Stimulated activated naive B cell treated with anti-CD40 and anti-IgM and Interleukin-4, amounts not matched to agents 10 μg/mL and 1 μg/mL and 100 μg/mL, for 72 hours (primary cell): ENCODE results near the gene LAMA1.

Source experiments
- ATAC-seq, 2 donors: fragments of 150-1000 bp; cut with Tn5 transposase; replicated peaks; 2 replicates each; pipeline ENCODE4 v1.10.0; 2021; ENCODE audit warnings: moderate library complexity in 1 of 2
- DNase-seq: peaks from one replicate; pipeline ENCODE4 v3.0.0; 2021
- H3K27ac Mint-ChIP-seq: one replicate; pipeline ENCODE4 v1.8.0; 2022; ENCODE audit warnings: mild to moderate bottlenecking, mixed read lengths
- H3K27me3 Mint-ChIP-seq, 2 donors: one replicate each; pipeline ENCODE4 v1.8.0; 2022; ENCODE audit warnings: mixed read lengths in 2 of 2
- H3K36me3 Mint-ChIP-seq, 2 donors: one replicate each; pipeline ENCODE4 v1.8.0; 2022; ENCODE audit warnings: mixed read lengths in 2 of 2, mild to moderate bottlenecking in 1 of 2
- H3K4me1 Mint-ChIP-seq, 2 donors: one replicate each; pipeline ENCODE4 v1.8.0; 2022; ENCODE audit warnings: mixed read lengths in 2 of 2, mild to moderate bottlenecking in 1 of 2
- H3K4me3 Mint-ChIP-seq, 2 donors: one replicate each; pipeline ENCODE4 v1.8.0; 2022; ENCODE audit warnings: mild to moderate bottlenecking in 2 of 2, mixed read lengths in 2 of 2, moderate library complexity in 1 of 2
- H3K9me3 Mint-ChIP-seq, 2 donors: one replicate each; pipeline ENCODE4 v1.8.0; 2022; ENCODE audit warnings: mixed read lengths in 2 of 2, mild to moderate bottlenecking in 1 of 2

LAMA1 gene

GRCh38 chr18:7017013-7017412, 100.6 kb downstream of the LAMA1 start:
- no peak for ATAC-seq
- no peak overlapping the region for H3K4me3 Mint-ChIP-seq
- H3K9me3 Mint-ChIP-seq: peaks cover 2 to 8% of the 10 kb centered on the region in 2 donors
- H3K4me1 Mint-ChIP-seq: no peaks in the 10 kb centered on the region
- H3K27ac Mint-ChIP-seq: no peak overlapping the region
- no peak for DNase-seq
- no peaks in the 10 kb centered on the region for H3K36me3 Mint-ChIP-seq
- H3K27me3 Mint-ChIP-seq: no peaks in the 10 kb centered on the region

- Mint-ChIP-seq H3K9me3 (peaks cover 0 to 4% of the 10 kb centered on the region in 2 donors), H3K27ac (no peak overlapping the region), H3K27me3 (no peaks in the 10 kb centered on the region), H3K4me3 (no peak overlapping the region), H3K36me3 (no peaks in the 10 kb centered on the region), H3K4me1 (no peaks in the 10 kb centered on the region)
- no peak for ATAC-seq
- DNase-seq: no peak
These were observed 106.5 kb downstream of the LAMA1 start for GRCh38 chr18:7011142-7011541.

GRCh38 chr18:7004009-7004408, 113.6 kb downstream of the LAMA1 start:
- DNase-seq: no peak
- Mint-ChIP-seq H3K27me3 (peaks cover 0 to 6% of the 10 kb centered on the region in 2 donors), H3K36me3 (no peaks in the 10 kb centered on the region), H3K4me3 (no peak overlapping the region), H3K9me3 (no peaks in the 10 kb centered on the region), H3K4me1 (no peaks in the 10 kb centered on the region), H3K27ac (no peak overlapping the region)
- ATAC-seq: no peak

GRCh38 chr18:7002107-7002506, 115.5 kb downstream of the LAMA1 start:
- H3K27me3 Mint-ChIP-seq: peaks cover 0 to 6% of the 10 kb centered on the region in 2 donors
- H3K27ac Mint-ChIP-seq: no peak overlapping the region
- no peak overlapping the region for H3K4me3 Mint-ChIP-seq
- H3K4me1 Mint-ChIP-seq: no peaks in the 10 kb centered on the region
- ATAC-seq (no peak), DNase-seq (no peak)
- no peaks in the 10 kb centered on the region for H3K36me3 Mint-ChIP-seq
- H3K9me3 Mint-ChIP-seq: peaks cover 0 to 5% of the 10 kb centered on the region in 2 donors

- Mint-ChIP-seq H3K27ac (no peak overlapping the region), H3K36me3 (no peaks in the 10 kb centered on the region), H3K4me3 (no peak overlapping the region), H3K27me3 (peaks cover 0 to 6% of the 10 kb centered on the region in 2 donors), H3K4me1 (no peaks in the 10 kb centered on the region), H3K9me3 (peaks cover 0 to 5% of the 10 kb centered on the region in 2 donors)
- ATAC-seq (no peak), DNase-seq (no peak)
These were observed 117.0 kb downstream of the LAMA1 start for GRCh38 chr18:7000484-7001096.

GRCh38 chr18:6997808-6998207, 119.8 kb downstream of the LAMA1 start:
- DNase-seq (no peak), ATAC-seq (no peak)
- Mint-ChIP-seq H3K4me1 (no peaks in the 10 kb centered on the region), H3K4me3 (no peak overlapping the region), H3K36me3 (no peaks in the 10 kb centered on the region), H3K27ac (no peak overlapping the region), H3K27me3 (peaks cover 0 to 6% of the 10 kb centered on the region in 2 donors), H3K9me3 (peaks cover 0 to 5% of the 10 kb centered on the region in 2 donors)

GRCh38 chr18:6994771-6995430, 122.7 kb downstream of the LAMA1 start:
- Mint-ChIP-seq H3K27me3 (peaks cover 0 to under 1% of the 10 kb centered on the region in 2 donors), H3K4me1 (no peaks in the 10 kb centered on the region), H3K27ac (no peak overlapping the region), H3K9me3 (peaks cover 0 to 5% of the 10 kb centered on the region in 2 donors), H3K4me3 (no peak overlapping the region), H3K36me3 (no peaks in the 10 kb centered on the region)
- no peak for ATAC-seq
- no peak for DNase-seq

- no peak overlapping the region for H3K4me3 Mint-ChIP-seq
- DNase-seq (no peak), ATAC-seq (no peak)
- no peaks in the 10 kb centered on the region for H3K27me3 Mint-ChIP-seq
- no peaks in the 10 kb centered on the region for H3K36me3 Mint-ChIP-seq
- no peak overlapping the region for H3K27ac Mint-ChIP-seq
- no peaks in the 10 kb centered on the region for H3K4me1 Mint-ChIP-seq
- peaks cover 0 to 5% of the 10 kb centered on the region in 2 donors for H3K9me3 Mint-ChIP-seq
These were observed 123.4 kb downstream of the LAMA1 start for GRCh38 chr18:6994056-6994770.

- peaks cover 0 to 3% of the 10 kb centered on the region in 2 donors for H3K9me3 Mint-ChIP-seq
- no peaks in the 10 kb centered on the region for H3K4me1 Mint-ChIP-seq
- no peak for ATAC-seq
- H3K4me3 Mint-ChIP-seq: no peak overlapping the region
- no peaks in the 10 kb centered on the region for H3K36me3 Mint-ChIP-seq
- no peaks in the 10 kb centered on the region for H3K27me3 Mint-ChIP-seq
- DNase-seq: no peak
- no peak overlapping the region for H3K27ac Mint-ChIP-seq
These were observed 124.8 kb downstream of the LAMA1 start for GRCh38 chr18:6992761-6993160.

- no peaks in the 10 kb centered on the region for H3K27me3 Mint-ChIP-seq
- no peaks in the 10 kb centered on the region for H3K36me3 Mint-ChIP-seq
- H3K4me1 Mint-ChIP-seq: no peaks in the 10 kb centered on the region
- H3K4me3 Mint-ChIP-seq: no peak overlapping the region
- no peak overlapping the region for H3K27ac Mint-ChIP-seq
- ATAC-seq: no peak
- H3K9me3 Mint-ChIP-seq: no peaks in the 10 kb centered on the region
- no peak for DNase-seq
These were observed 134.2 kb downstream of the LAMA1 start for GRCh38 chr18:6983366-6983765.

GRCh38 chr18:6982398-6982797, 135.2 kb downstream of the LAMA1 start:
- H3K4me1 Mint-ChIP-seq: no peaks in the 10 kb centered on the region
- ATAC-seq (no peak), DNase-seq (no peak)
- no peak overlapping the region for H3K4me3 Mint-ChIP-seq
- no peaks in the 10 kb centered on the region for H3K36me3 Mint-ChIP-seq
- no peaks in the 10 kb centered on the region for H3K27me3 Mint-ChIP-seq
- H3K27ac Mint-ChIP-seq: no peak overlapping the region
- H3K9me3 Mint-ChIP-seq: no peaks in the 10 kb centered on the region

- H3K36me3 Mint-ChIP-seq: no peaks in the 10 kb centered on the region
- DNase-seq (no peak), ATAC-seq (no peak)
- H3K4me1 Mint-ChIP-seq: no peaks in the 10 kb centered on the region
- H3K4me3 Mint-ChIP-seq: no peak overlapping the region
- H3K27me3 Mint-ChIP-seq: no peaks in the 10 kb centered on the region
- no peaks in the 10 kb centered on the region for H3K9me3 Mint-ChIP-seq
- no peak overlapping the region for H3K27ac Mint-ChIP-seq
These were observed 137.2 kb downstream of the LAMA1 start for GRCh38 chr18:6980363-6980762.

- Mint-ChIP-seq H3K4me3 (no peak overlapping the region), H3K9me3 (no peaks in the 10 kb centered on the region), H3K36me3 (no peaks in the 10 kb centered on the region), H3K27ac (no peak overlapping the region), H3K27me3 (no peaks in the 10 kb centered on the region), H3K4me1 (no peaks in the 10 kb centered on the region)
- no peak for DNase-seq
- ATAC-seq: no peak
These were observed 137.6 kb downstream of the LAMA1 start for GRCh38 chr18:6979954-6980353.

- Mint-ChIP-seq H3K4me3 (no peak overlapping the region), H3K27ac (no peak overlapping the region), H3K36me3 (no peaks in the 10 kb centered on the region), H3K9me3 (peaks cover 0 to 3% of the 10 kb centered on the region in 2 donors), H3K27me3 (peaks cover 0 to 5% of the 10 kb centered on the region in 2 donors), H3K4me1 (no peaks in the 10 kb centered on the region)
- DNase-seq (no peak), ATAC-seq (no peak)
These were observed 140.7 kb downstream of the LAMA1 start for GRCh38 chr18:6976935-6977334.

- no peak for ATAC-seq
- no peak for DNase-seq
- no peak overlapping the region for H3K27ac Mint-ChIP-seq
- no peaks in the 10 kb centered on the region for H3K36me3 Mint-ChIP-seq
- peaks cover 0 to 5% of the 10 kb centered on the region in 2 donors for H3K27me3 Mint-ChIP-seq
- H3K4me3 Mint-ChIP-seq: no peak overlapping the region
- peaks cover 0 to 3% of the 10 kb centered on the region in 2 donors for H3K9me3 Mint-ChIP-seq
- H3K4me1 Mint-ChIP-seq: no peaks in the 10 kb centered on the region
These were observed 142.5 kb downstream of the LAMA1 start for GRCh38 chr18:6975084-6975483.
